WTC11 (cell line): ENCODE results near the gene AKAP13. TPM values are rescaled to one million over a fixed set of nuclear protein-coding genes. Genes with fewer than 3 reads are reported as not detected.
A peak's percentile ranks its signal among the peaks of the same experiment; 100 is the strongest.

ENCODE experiments used
- ATAC-seq: fragments of 200-7000 bp; cut with Tn5 transposase; 2 replicates; pipeline ENCODE4 v1.10.0; 2021; ENCODE audit warnings: mild to moderate bottlenecking, moderate library complexity
- CTCF ChIA-PET: fragments of 300-600 bp; sonication (Branson Sonifier 250); formaldehyde crosslinking; loops from one replicate; lab custom pipeline; 2021; ENCODE audit warnings: antibody characterized with exemption; lab: Charles Lee
- POLR2A ChIA-PET: fragments of 350-600 bp; sonication (Branson Sonifier 250); formaldehyde crosslinking; loops from one replicate; lab custom pipeline; 2021; ENCODE audit warnings: antibody characterized with exemption; lab: Charles Lee
- DNase-seq: peaks from one replicate; pipeline ENCODE4 v3.0.0; 2021; ENCODE audit warnings: low spot score
- H3K27ac Mint-ChIP-seq: 2 replicates; pipeline ENCODE4 v1.8.0; 2021; ENCODE audit warnings: mixed read lengths
- H3K27me3 Mint-ChIP-seq: 2 replicates; pipeline ENCODE4 v1.8.0; 2021; ENCODE audit warnings: low read depth, mild to moderate bottlenecking, moderate library complexity, mixed read lengths
- H3K36me3 Mint-ChIP-seq: 2 replicates; pipeline ENCODE4 v1.8.0; 2021; ENCODE audit warnings: mixed read lengths
- H3K4me1 Mint-ChIP-seq: 2 replicates; pipeline ENCODE4 v1.8.0; 2022; ENCODE audit warnings: mixed read lengths
- H3K4me3 Mint-ChIP-seq: 2 replicates; pipeline ENCODE4 v1.8.0; 2021; ENCODE audit warnings: mild to moderate bottlenecking, moderate library complexity, mixed read lengths
- H3K9me3 Mint-ChIP-seq: 2 replicates; pipeline ENCODE4 v1.8.0; 2021; ENCODE audit warnings: mixed read lengths
- CBFB ChIP-seq: sonication (generic); formaldehyde crosslinking; IDR thresholded peaks from 2 replicates; pipeline ENCODE4 v1.8.1; 2022; ENCODE audit warnings: mild to moderate bottlenecking, low read depth, missing genetic modification reagents
- EMX1 ChIP-seq: fragments of 250-450 bp; sonication (Bioruptor Pico); IDR thresholded peaks from 2 replicates; pipeline ENCODE4 v1.8.0; 2021; ENCODE audit warnings: mild to moderate bottlenecking
- FOXJ3 ChIP-seq: sonication (generic); formaldehyde crosslinking; IDR thresholded peaks from 2 replicates; pipeline ENCODE4 v1.9.0; 2021; ENCODE audit warnings: missing genetic modification reagents, mild to moderate bottlenecking, borderline replicate concordance
- NFATC4 ChIP-seq: fragments of 250-450 bp; sonication (Bioruptor Pico); IDR thresholded peaks from 2 replicates; pipeline ENCODE4 v1.9.0; 2021; ENCODE audit warnings: mild to moderate bottlenecking
- NFE2L1 ChIP-seq: sonication (generic); formaldehyde crosslinking; IDR thresholded peaks from 2 replicates; pipeline ENCODE4 v1.8.1; 2023; ENCODE audit warnings: missing genetic modification reagents
- NFYB ChIP-seq: sonication (generic); formaldehyde crosslinking; conservative IDR thresholded peaks from 2 replicates; pipeline ENCODE4 v1.8.0; 2022; ENCODE audit warnings: low read depth, missing genetic modification reagents
- NR2C2 ChIP-seq: sonication (generic); formaldehyde crosslinking; IDR thresholded peaks from 2 replicates; pipeline ENCODE4 v1.8.0; 2022; ENCODE audit warnings: mild to moderate bottlenecking, missing genetic modification reagents
- SOX15 ChIP-seq: fragments of 250-450 bp; sonication (Bioruptor Pico); IDR thresholded peaks from 2 replicates; pipeline ENCODE4 v1.9.0; 2021; ENCODE audit warnings: mild to moderate bottlenecking
- TEAD4 ChIP-seq: sonication (generic); formaldehyde crosslinking; IDR thresholded peaks from 2 replicates; pipeline ENCODE4 v1.8.0; 2022; ENCODE audit warnings: mild to moderate bottlenecking, missing genetic modification reagents
- TP53 ChIP-seq: sonication (generic); formaldehyde crosslinking; IDR thresholded peaks from 2 replicates; pipeline ENCODE4 v1.8.1; 2023; ENCODE audit warnings: mild to moderate bottlenecking, missing genetic modification reagents
- ZNF121 ChIP-seq: sonication (generic); formaldehyde crosslinking; IDR thresholded peaks from 2 replicates; pipeline ENCODE4 v1.8.0; 2023; ENCODE audit warnings: missing genetic modification reagents
- ZNF396 ChIP-seq: fragments of 250-450 bp; sonication (Bioruptor Pico); IDR thresholded peaks from 2 replicates; pipeline ENCODE4 v1.8.0; 2021; ENCODE audit warnings: mild to moderate bottlenecking, moderate library complexity, borderline replicate concordance
- total RNA-seq: library from RNA; stranded (reverse); gene quantifications from 3 replicates; pipeline ENCODE4 v1.2.3, GENCODE V29; 2021
- TF ChIP-seq, protein P1 (sequence below): sonication (generic); formaldehyde crosslinking; IDR thresholded peaks from 2 replicates; pipeline ENCODE4 v1.8.0; 2023; ENCODE audit warnings: mild to moderate bottlenecking, missing genetic modification reagents
- TF ChIP-seq, protein P2 (sequence below): sonication (generic); formaldehyde crosslinking; IDR thresholded peaks from 2 replicates; pipeline ENCODE4 v1.8.1; 2023; ENCODE audit warnings: mild to moderate bottlenecking, missing genetic modification reagents, moderate library complexity
- TF ChIP-seq, protein P3 (sequence below): fragments of 250-450 bp; sonication (Bioruptor Pico); conservative IDR thresholded peaks from 2 replicates; pipeline ENCODE4 v1.9.0; 2021; ENCODE audit warnings: mild to moderate bottlenecking
- TF ChIP-seq, protein P4 (sequence below): sonication (generic); formaldehyde crosslinking; IDR thresholded peaks from 2 replicates; pipeline ENCODE4 v1.8.1; 2022; ENCODE audit warnings: missing genetic modification reagents, borderline replicate concordance
- TF ChIP-seq, protein P5 (sequence below): sonication (generic); formaldehyde crosslinking; conservative IDR thresholded peaks from 2 replicates; pipeline ENCODE4 v1.8.1; 2022; ENCODE audit warnings: mild to moderate bottlenecking, missing genetic modification reagents
- TF ChIP-seq, protein P6 (sequence below): fragments of 250-450 bp; sonication (Bioruptor Pico); IDR thresholded peaks from 2 replicates; pipeline ENCODE4 v1.9.0; 2021; ENCODE audit warnings: moderate library complexity, mild to moderate bottlenecking, inconsistent platforms, borderline replicate concordance
- TF ChIP-seq, protein P7 (sequence below): sonication (generic); formaldehyde crosslinking; IDR thresholded peaks from 2 replicates; pipeline ENCODE4 v1.8.1; 2022; ENCODE audit warnings: low read depth, missing genetic modification reagents, borderline replicate concordance
- TF ChIP-seq, protein P8 (sequence below): sonication (generic); formaldehyde crosslinking; IDR thresholded peaks from 2 replicates; pipeline ENCODE4 v1.8.0; 2022; ENCODE audit warnings: mild to moderate bottlenecking, missing genetic modification reagents

AKAP13 gene
- total RNA-seq, 1 experiment from 2014 or later, result 50.3 TPM

DNA sequence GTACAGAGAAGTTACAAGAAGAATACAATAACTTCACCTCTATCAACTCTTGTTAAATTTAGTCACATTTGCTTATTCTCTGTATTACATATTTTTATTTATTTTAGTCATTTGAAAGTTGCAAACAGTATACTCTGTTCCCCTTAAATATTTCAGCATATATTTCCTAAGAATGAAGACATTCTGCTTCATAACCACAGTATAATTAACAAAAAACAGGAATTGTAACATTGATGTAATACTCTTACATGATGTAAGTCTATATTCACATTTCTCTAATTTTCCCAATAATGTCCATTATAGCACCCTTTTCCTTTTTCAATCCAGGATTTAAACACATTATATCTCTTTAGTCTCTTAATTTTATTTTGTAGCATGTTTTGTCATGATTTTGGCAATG is 112.0 kb downstream of the AKAP13 start (continued):
- TF ChIP-seq, protein P1, sequence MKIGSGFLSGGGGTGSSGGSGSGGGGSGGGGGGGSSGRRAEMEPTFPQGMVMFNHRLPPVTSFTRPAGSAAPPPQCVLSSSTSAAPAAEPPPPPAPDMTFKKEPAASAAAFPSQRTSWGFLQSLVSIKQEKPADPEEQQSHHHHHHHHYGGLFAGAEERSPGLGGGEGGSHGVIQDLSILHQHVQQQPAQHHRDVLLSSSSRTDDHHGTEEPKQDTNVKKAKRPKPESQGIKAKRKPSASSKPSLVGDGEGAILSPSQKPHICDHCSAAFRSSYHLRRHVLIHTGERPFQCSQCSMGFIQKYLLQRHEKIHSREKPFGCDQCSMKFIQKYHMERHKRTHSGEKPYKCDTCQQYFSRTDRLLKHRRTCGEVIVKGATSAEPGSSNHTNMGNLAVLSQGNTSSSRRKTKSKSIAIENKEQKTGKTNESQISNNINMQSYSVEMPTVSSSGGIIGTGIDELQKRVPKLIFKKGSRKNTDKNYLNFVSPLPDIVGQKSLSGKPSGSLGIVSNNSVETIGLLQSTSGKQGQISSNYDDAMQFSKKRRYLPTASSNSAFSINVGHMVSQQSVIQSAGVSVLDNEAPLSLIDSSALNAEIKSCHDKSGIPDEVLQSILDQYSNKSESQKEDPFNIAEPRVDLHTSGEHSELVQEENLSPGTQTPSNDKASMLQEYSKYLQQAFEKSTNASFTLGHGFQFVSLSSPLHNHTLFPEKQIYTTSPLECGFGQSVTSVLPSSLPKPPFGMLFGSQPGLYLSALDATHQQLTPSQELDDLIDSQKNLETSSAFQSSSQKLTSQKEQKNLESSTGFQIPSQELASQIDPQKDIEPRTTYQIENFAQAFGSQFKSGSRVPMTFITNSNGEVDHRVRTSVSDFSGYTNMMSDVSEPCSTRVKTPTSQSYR (CRISPR knock-in tag), result no peak
- TF ChIP-seq, protein P2, sequence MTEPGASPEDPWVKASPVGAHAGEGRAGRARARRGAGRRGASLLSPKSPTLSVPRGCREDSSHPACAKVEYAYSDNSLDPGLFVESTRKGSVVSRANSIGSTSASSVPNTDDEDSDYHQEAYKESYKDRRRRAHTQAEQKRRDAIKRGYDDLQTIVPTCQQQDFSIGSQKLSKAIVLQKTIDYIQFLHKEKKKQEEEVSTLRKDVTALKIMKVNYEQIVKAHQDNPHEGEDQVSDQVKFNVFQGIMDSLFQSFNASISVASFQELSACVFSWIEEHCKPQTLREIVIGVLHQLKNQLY (CRISPR knock-in tag), result no peak
- TF ChIP-seq, protein P3, sequence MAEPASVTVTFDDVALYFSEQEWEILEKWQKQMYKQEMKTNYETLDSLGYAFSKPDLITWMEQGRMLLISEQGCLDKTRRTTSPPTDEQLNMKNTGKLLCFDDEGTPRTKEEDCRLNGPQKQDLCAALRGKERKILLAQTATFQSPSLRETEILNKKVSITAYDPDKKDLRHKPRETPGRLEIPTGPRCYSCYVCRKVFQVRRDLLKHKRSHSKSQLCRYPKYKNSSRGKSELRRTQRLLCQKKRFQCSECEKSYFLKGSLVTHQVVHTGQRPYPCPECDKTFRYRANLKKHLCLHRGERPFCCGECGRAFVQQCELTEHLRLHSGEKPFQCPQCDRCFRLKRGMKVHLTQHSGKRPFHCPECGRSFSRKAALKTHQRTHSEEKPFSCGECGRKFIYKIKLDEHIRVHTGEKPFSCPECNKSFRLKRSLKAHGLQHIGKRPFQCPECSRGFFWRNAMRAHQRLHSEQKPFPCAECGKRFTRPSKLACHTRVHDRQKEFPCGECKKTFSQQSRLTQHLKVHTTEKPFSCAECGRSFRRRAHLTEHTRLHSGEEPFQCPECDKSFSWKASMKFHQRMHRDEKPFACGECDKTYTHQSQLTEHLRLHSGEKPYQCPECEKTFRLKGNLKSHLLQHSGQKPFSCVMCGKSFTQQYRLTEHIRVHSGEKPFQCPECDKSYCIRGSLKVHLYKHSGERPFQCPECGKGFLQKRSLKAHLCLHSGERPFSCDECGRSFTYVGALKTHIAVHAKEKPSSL (CRISPR knock-in tag), result no peak

DNA sequence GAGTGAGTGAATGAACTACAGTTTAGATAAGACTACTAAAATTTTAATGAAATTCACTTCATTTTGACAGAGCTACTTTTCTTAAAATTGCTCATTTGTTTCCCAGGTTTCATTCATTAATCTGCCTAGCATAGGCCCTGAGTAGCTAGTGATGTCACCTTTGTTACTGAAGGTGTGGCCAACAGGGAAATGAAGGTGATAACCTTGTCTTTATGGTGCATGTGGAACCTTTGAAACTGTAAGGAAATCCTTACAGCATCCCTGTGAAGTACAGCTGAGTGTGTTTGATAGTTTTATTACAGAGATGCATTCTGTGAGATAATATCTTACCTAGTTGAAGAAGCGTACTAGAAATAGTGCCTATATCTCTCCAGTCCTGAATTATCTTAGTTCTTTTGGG is 112.9 kb downstream of the AKAP13 start:
- Mint-ChIP-seq H3K4me1 (peaks cover 53% of the 10 kb centered on the region), H3K27me3 (no peaks in the 10 kb centered on the region), H3K36me3 (no peaks in the 10 kb centered on the region), H3K27ac (no peak overlapping the region), H3K4me3 (no peak overlapping the region), H3K9me3 (no peaks in the 10 kb centered on the region)
- CTCF ChIA-PET, result no interaction called here
- ATAC-seq (no peak), DNase-seq (no peak)
- POLR2A ChIA-PET, result no interaction called here
- TF ChIP-seq ZNF396 (no peak), TEAD4 (CRISPR knock-in tag) (no peak), FOXJ3 (CRISPR knock-in tag) (no peak), CBFB (CRISPR knock-in tag) (no peak), EMX1 (CRISPR knock-in tag) (no peak), ZNF121 (CRISPR knock-in tag) (no peak)
- TF ChIP-seq, protein P4, sequence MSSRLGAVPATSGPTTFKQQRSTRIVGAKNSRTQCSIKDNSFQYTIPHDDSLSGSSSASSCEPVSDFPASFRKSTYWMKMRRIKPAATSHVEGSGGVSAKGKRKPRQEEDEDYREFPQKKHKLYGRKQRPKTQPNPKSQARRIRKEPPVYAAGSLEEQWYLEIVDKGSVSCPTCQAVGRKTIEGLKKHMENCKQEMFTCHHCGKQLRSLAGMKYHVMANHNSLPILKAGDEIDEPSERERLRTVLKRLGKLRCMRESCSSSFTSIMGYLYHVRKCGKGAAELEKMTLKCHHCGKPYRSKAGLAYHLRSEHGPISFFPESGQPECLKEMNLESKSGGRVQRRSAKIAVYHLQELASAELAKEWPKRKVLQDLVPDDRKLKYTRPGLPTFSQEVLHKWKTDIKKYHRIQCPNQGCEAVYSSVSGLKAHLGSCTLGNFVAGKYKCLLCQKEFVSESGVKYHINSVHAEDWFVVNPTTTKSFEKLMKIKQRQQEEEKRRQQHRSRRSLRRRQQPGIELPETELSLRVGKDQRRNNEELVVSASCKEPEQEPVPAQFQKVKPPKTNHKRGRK (CRISPR knock-in tag), result no peak
- TF ChIP-seq, protein P5, sequence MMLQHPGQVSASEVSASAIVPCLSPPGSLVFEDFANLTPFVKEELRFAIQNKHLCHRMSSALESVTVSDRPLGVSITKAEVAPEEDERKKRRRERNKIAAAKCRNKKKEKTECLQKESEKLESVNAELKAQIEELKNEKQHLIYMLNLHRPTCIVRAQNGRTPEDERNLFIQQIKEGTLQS (CRISPR knock-in tag), result no peak

DNA sequence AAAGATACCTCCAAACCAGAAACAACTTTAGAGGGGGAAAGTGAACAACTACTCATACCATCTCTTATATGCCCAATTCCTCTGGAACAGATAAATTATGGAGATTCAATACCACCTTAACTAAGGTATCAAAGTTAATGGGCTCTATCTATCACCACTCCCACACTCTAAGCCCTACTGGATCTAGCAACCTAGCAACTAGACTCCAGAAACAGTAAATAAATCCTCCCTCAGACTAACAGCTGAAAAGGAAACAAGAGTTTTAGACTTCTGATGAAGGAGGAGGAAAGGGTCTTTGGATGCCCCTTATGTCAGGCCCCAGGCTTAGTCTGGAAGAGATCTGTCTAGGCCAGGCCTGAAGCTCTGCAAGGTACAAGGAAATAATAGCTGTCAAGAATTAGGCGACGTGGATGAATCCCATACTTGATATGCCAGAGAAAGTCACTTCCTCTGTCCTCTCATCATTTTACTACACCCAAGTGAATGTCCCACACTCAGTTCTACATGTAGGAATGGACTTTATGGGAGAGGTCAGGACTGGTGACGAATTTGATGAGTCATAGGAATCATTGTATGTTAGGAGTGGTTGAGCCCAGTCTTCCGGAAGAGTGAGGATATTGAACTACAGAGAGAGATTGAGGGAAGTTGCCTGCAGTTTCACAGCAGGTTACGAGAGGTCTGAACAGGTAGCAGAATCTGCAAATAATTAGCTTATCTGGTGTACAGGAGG is 113.8 kb downstream of the AKAP13 start:
- peak overlapping the region; percentile 1; the same call in 1 of the 2 replicates for H3K27ac Mint-ChIP-seq
- ATAC-seq (peak; percentile 13; the same call in 1 of the 2 replicates), DNase-seq (no peak)
- H3K4me1 Mint-ChIP-seq, result peaks cover 63% of the 10 kb centered on the region
- POLR2A ChIA-PET, result no interaction called here
- no peaks in the 10 kb centered on the region for H3K9me3 Mint-ChIP-seq
- H3K36me3 Mint-ChIP-seq, result no peaks in the 10 kb centered on the region
- CTCF ChIA-PET, result interaction anchor here (1.0 kb wide), 1 partner anchor 9 kb away, joined by 3 read pairs; no protein-coding TSS in a partner anchor
- no peak overlapping the region for H3K4me3 Mint-ChIP-seq
- no peaks in the 10 kb centered on the region for H3K27me3 Mint-ChIP-seq
- TF ChIP-seq TP53 (CRISPR knock-in tag), result no peak
- TF ChIP-seq, protein P6, sequence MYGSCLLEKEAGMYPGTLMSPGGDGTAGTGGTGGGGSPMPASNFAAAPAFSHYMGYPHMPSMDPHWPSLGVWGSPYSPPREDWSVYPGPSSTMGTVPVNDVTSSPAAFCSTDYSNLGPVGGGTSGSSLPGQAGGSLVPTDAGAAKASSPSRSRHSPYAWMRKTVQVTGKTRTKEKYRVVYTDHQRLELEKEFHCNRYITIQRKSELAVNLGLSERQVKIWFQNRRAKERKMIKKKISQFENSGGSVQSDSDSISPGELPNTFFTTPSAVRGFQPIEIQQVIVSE (CRISPR knock-in tag), result no peak
- TF ChIP-seq, protein P7, sequence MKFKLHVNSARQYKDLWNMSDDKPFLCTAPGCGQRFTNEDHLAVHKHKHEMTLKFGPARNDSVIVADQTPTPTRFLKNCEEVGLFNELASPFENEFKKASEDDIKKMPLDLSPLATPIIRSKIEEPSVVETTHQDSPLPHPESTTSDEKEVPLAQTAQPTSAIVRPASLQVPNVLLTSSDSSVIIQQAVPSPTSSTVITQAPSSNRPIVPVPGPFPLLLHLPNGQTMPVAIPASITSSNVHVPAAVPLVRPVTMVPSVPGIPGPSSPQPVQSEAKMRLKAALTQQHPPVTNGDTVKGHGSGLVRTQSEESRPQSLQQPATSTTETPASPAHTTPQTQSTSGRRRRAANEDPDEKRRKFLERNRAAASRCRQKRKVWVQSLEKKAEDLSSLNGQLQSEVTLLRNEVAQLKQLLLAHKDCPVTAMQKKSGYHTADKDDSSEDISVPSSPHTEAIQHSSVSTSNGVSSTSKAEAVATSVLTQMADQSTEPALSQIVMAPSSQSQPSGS (CRISPR knock-in tag), result no peak
- no peak for TF ChIP-seq NFE2L1 (CRISPR knock-in tag)
- no peak for TF ChIP-seq NR2C2 (CRISPR knock-in tag)
- TF ChIP-seq, protein P8, sequence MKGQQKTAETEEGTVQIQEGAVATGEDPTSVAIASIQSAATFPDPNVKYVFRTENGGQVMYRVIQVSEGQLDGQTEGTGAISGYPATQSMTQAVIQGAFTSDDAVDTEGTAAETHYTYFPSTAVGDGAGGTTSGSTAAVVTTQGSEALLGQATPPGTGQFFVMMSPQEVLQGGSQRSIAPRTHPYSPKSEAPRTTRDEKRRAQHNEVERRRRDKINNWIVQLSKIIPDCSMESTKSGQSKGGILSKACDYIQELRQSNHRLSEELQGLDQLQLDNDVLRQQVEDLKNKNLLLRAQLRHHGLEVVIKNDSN, result no peak
- TF ChIP-seq NFYB (CRISPR knock-in tag), result no peak
- no peak for TF ChIP-seq NFATC4 (CRISPR knock-in tag)
- TF ChIP-seq SOX15 (CRISPR knock-in tag), result no peak
